ENCODE measurements around the gene H6PD.

DNA sequence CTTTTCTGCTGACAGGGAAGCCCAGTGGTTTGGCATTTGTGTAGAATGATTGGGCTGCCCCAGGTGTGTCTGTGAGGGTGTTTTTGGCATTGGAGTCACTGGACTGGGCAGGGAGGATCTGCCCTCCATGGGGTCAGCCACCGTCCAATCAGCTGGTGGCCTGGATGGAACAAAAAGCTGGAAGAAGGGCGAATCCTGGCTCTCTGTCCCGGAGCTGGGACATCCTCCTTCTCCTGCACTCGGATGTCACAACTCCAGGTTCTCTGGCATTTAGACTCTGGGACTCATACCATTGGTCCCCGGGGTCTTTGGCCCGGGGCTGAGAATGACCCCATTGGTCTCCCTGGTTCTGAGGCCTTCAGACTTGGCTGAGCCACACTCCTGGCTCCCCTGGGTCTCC, 69.3 kb downstream of the H6PD start:
- TF ChIP-seq ZFP3 (CRISPR knock-in tag; IDR thresholded peaks at IDR 0.05) (no peak), CREB5 (CRISPR knock-in tag; IDR thresholded peaks at IDR 0.05; ENCODE audit: low read depth) (no peak), OSR1 (CRISPR knock-in tag; IDR thresholded peaks at IDR 0.05) (no peak), CSDC2 (CRISPR knock-in tag; IDR thresholded peaks at IDR 0.05) (no peak), ISL1 (CRISPR knock-in tag; IDR thresholded peaks at IDR 0.05) (no peak), RARB (CRISPR knock-in tag; IDR thresholded peaks at IDR 0.05) (no peak), TSHZ2 (CRISPR knock-in tag; IDR thresholded peaks at IDR 0.05) (no peak), ESRRG (CRISPR knock-in tag; IDR thresholded peaks at IDR 0.05) (no peak), SNAI2 (CRISPR knock-in tag; IDR thresholded peaks at IDR 0.05) (no peak), TCF4 (CRISPR knock-in tag; IDR thresholded peaks at IDR 0.05; ENCODE audit: borderline replicate concordance) (no peak), ZNF8 (CRISPR knock-in tag; IDR thresholded peaks at IDR 0.05) (no peak)
- TF ChIP-seq, protein P1, sequence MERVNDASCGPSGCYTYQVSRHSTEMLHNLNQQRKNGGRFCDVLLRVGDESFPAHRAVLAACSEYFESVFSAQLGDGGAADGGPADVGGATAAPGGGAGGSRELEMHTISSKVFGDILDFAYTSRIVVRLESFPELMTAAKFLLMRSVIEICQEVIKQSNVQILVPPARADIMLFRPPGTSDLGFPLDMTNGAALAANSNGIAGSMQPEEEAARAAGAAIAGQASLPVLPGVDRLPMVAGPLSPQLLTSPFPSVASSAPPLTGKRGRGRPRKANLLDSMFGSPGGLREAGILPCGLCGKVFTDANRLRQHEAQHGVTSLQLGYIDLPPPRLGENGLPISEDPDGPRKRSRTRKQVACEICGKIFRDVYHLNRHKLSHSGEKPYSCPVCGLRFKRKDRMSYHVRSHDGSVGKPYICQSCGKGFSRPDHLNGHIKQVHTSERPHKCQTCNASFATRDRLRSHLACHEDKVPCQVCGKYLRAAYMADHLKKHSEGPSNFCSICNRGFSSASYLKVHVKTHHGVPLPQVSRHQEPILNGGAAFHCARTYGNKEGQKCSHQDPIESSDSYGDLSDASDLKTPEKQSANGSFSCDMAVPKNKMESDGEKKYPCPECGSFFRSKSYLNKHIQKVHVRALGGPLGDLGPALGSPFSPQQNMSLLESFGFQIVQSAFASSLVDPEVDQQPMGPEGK (CRISPR knock-in tag; IDR thresholded peaks at IDR 0.05; ENCODE audit: borderline replicate concordance) = no peak

Data from SK-N-SH treated with all-trans-retinoic acid at 6 μM for 48 hours (cell line).